Activated naive CD4-positive, alpha-beta T cell treated with anti-CD3 and anti-CD28 coated beads, Interleukin-2, amount 10 ng/mL, durations not matched to agents 7 days and 5 days (primary cell): ENCODE results near the gene GPR31.
"Not testable (repeated sequence)": the region's sequence is repeated elsewhere in the genome, so short reads cannot be mapped to it uniquely, and the experiment has no call there.

Experiments used
- CTCF ChIA-PET: fragments of 350-600 bp; sonication (Branson Sonifier 250); formaldehyde crosslinking; loops from one replicate; lab custom pipeline; 2021; ENCODE audit warnings: antibody characterized with exemption; lab: Charles Lee
- DNase-seq: peaks from one replicate; pipeline ENCODE4 v3.0.0-alpha.2; 2020
- H3K27ac Mint-ChIP-seq: one replicate; pipeline ENCODE4 v1.8.0; 2021; ENCODE audit warnings: mild to moderate bottlenecking, moderate library complexity, mixed read lengths
- H3K27me3 Mint-ChIP-seq: one replicate; pipeline ENCODE4 v1.8.0; 2021; ENCODE audit warnings: mild to moderate bottlenecking, mixed read lengths
- H3K36me3 Mint-ChIP-seq: one replicate; pipeline ENCODE4 v1.8.0; 2021; ENCODE audit warnings: mixed read lengths
- H3K4me1 Mint-ChIP-seq: one replicate; pipeline ENCODE4 v1.8.0; 2021; ENCODE audit warnings: mixed read lengths
- H3K4me3 Mint-ChIP-seq: one replicate; pipeline ENCODE4 v1.8.0; 2021; ENCODE audit warnings: mild to moderate bottlenecking, moderate library complexity, mixed read lengths
- H3K9me3 Mint-ChIP-seq: one replicate; pipeline ENCODE4 v1.8.0; 2021; ENCODE audit warnings: mixed read lengths

GPR31 gene

GRCh38 chr6:167180086-167180485, 22.3 kb upstream of the GPR31 start:
- H3K27ac Mint-ChIP-seq, H3K36me3 Mint-ChIP-seq, DNase-seq, CTCF ChIA-PET, H3K9me3 Mint-ChIP-seq, H3K4me1 Mint-ChIP-seq, H3K27me3 Mint-ChIP-seq, H3K4me3 Mint-ChIP-seq: not testable (repeated sequence)

- DNase-seq, H3K27me3 Mint-ChIP-seq, CTCF ChIA-PET, H3K27ac Mint-ChIP-seq, H3K4me1 Mint-ChIP-seq, H3K36me3 Mint-ChIP-seq, H3K9me3 Mint-ChIP-seq, H3K4me3 Mint-ChIP-seq: not testable (repeated sequence)
Observed at GRCh38 chr6:167178896-167179655, 21.3 kb upstream of the GPR31 start.

- H3K36me3 Mint-ChIP-seq, CTCF ChIA-PET, H3K27me3 Mint-ChIP-seq, DNase-seq, H3K4me1 Mint-ChIP-seq, H3K4me3 Mint-ChIP-seq, H3K9me3 Mint-ChIP-seq, H3K27ac Mint-ChIP-seq: not testable (repeated sequence)
Observed at GRCh38 chr6:167177271-167177670, 19.5 kb upstream of the GPR31 start.

- peaks cover 10% of the 10 kb centered on the region for H3K27me3 Mint-ChIP-seq
- CTCF ChIA-PET, H3K4me3 Mint-ChIP-seq: not testable (repeated sequence)
Observed at GRCh38 chr6:167172011-167172410, 14.2 kb upstream of the GPR31 start.

GRCh38 chr6:167171300-167171699, 13.5 kb upstream of the GPR31 start:
- H3K4me1 Mint-ChIP-seq, CTCF ChIA-PET, H3K4me3 Mint-ChIP-seq, H3K9me3 Mint-ChIP-seq, H3K27ac Mint-ChIP-seq, H3K36me3 Mint-ChIP-seq, DNase-seq: not testable (repeated sequence)
- peaks cover 10% of the 10 kb centered on the region for H3K27me3 Mint-ChIP-seq

More at GRCh38 chr6:167172011-167172410, 14.2 kb upstream of the GPR31 start:
- not testable (repeated sequence) for H3K9me3 Mint-ChIP-seq, H3K27ac Mint-ChIP-seq, H3K4me1 Mint-ChIP-seq, DNase-seq, H3K36me3 Mint-ChIP-seq

- H3K4me1 Mint-ChIP-seq, H3K36me3 Mint-ChIP-seq, DNase-seq, H3K9me3 Mint-ChIP-seq, H3K4me3 Mint-ChIP-seq, CTCF ChIA-PET, H3K27ac Mint-ChIP-seq: not testable (repeated sequence)
- peaks cover 10% of the 10 kb centered on the region for H3K27me3 Mint-ChIP-seq
Observed at GRCh38 chr6:167169867-167170266, 12.1 kb upstream of the GPR31 start.

- CTCF ChIA-PET, H3K9me3 Mint-ChIP-seq, H3K27ac Mint-ChIP-seq, H3K4me1 Mint-ChIP-seq, H3K36me3 Mint-ChIP-seq, DNase-seq, H3K4me3 Mint-ChIP-seq: not testable (repeated sequence)
- H3K27me3 Mint-ChIP-seq = peaks cover 10% of the 10 kb centered on the region
Observed at GRCh38 chr6:167168296-167168695, 10.5 kb upstream of the GPR31 start.

- DNase-seq, H3K36me3 Mint-ChIP-seq, H3K9me3 Mint-ChIP-seq, H3K4me3 Mint-ChIP-seq, H3K27ac Mint-ChIP-seq, CTCF ChIA-PET, H3K4me1 Mint-ChIP-seq: not testable (repeated sequence)
- H3K27me3 Mint-ChIP-seq = peaks cover 13% of the 10 kb centered on the region
Observed at GRCh38 chr6:167167699-167168098, 9.9 kb upstream of the GPR31 start.

- H3K27ac Mint-ChIP-seq = no peak overlapping the region
- CTCF ChIA-PET = no interaction called here
- no peaks in the 10 kb centered on the region for H3K9me3 Mint-ChIP-seq
- no peak overlapping the region for H3K4me3 Mint-ChIP-seq
- H3K4me1 Mint-ChIP-seq = no peaks in the 10 kb centered on the region
- peaks cover 13% of the 10 kb centered on the region for H3K27me3 Mint-ChIP-seq
- no peak for DNase-seq
- no peaks in the 10 kb centered on the region for H3K36me3 Mint-ChIP-seq
Observed at GRCh38 chr6:167165858-167166471, 8.2 kb upstream of the GPR31 start.

GRCh38 chr6:167164261-167164660, 6.5 kb upstream of the GPR31 start:
- no peaks in the 10 kb centered on the region for H3K9me3 Mint-ChIP-seq
- DNase-seq = no peak
- CTCF ChIA-PET = no interaction called here
- peaks cover 7% of the 10 kb centered on the region for H3K27me3 Mint-ChIP-seq
- no peak overlapping the region for H3K27ac Mint-ChIP-seq
- H3K4me3 Mint-ChIP-seq = no peak overlapping the region
- no peaks in the 10 kb centered on the region for H3K4me1 Mint-ChIP-seq
- no peaks in the 10 kb centered on the region for H3K36me3 Mint-ChIP-seq

- Mint-ChIP-seq H3K27me3 (peaks cover 6% of the 10 kb centered on the region), H3K27ac (no peak overlapping the region), H3K4me1 (no peaks in the 10 kb centered on the region), H3K4me3 (no peak overlapping the region), H3K9me3 (no peaks in the 10 kb centered on the region), H3K36me3 (no peaks in the 10 kb centered on the region)
- DNase-seq = no peak
- CTCF ChIA-PET = no interaction called here
Observed at GRCh38 chr6:167163476-167164011, 5.8 kb upstream of the GPR31 start.

- H3K27me3 Mint-ChIP-seq = peaks cover 3% of the 10 kb centered on the region
- CTCF ChIA-PET = no interaction called here
- H3K4me1 Mint-ChIP-seq = no peaks in the 10 kb centered on the region
- no peaks in the 10 kb centered on the region for H3K9me3 Mint-ChIP-seq
- DNase-seq = no peak
- H3K4me3 Mint-ChIP-seq = no peak overlapping the region
- no peaks in the 10 kb centered on the region for H3K36me3 Mint-ChIP-seq
- H3K27ac Mint-ChIP-seq = no peak overlapping the region
Observed at GRCh38 chr6:167162591-167162990, 4.8 kb upstream of the GPR31 start.

- Mint-ChIP-seq H3K9me3 (no peaks in the 10 kb centered on the region), H3K4me1 (no peaks in the 10 kb centered on the region), H3K27ac (no peak overlapping the region), H3K4me3 (no peak overlapping the region), H3K27me3 (peaks cover 6% of the 10 kb centered on the region), H3K36me3 (no peaks in the 10 kb centered on the region)
- no peak for DNase-seq
- CTCF ChIA-PET = no interaction called here
Observed at GRCh38 chr6:167161851-167162467, 4.2 kb upstream of the GPR31 start.

- H3K36me3 Mint-ChIP-seq = no peaks in the 10 kb centered on the region
- CTCF ChIA-PET = no interaction called here
- no peak overlapping the region for H3K27ac Mint-ChIP-seq
- no peaks in the 10 kb centered on the region for H3K4me1 Mint-ChIP-seq
- DNase-seq = no peak
- peaks cover 18% of the 10 kb centered on the region for H3K27me3 Mint-ChIP-seq
- H3K9me3 Mint-ChIP-seq = no peaks in the 10 kb centered on the region
- H3K4me3 Mint-ChIP-seq = no peak overlapping the region
Observed at GRCh38 chr6:167157414-167157813, 366 bp downstream of the GPR31 start.

GRCh38 chr6:167154895-167155294, 2.9 kb downstream of the GPR31 start:
- no peak for DNase-seq
- no peak overlapping the region for H3K27ac Mint-ChIP-seq
- no peaks in the 10 kb centered on the region for H3K36me3 Mint-ChIP-seq
- CTCF ChIA-PET = no interaction called here
- H3K9me3 Mint-ChIP-seq = no peaks in the 10 kb centered on the region
- peaks cover 22% of the 10 kb centered on the region for H3K27me3 Mint-ChIP-seq
- no peak overlapping the region for H3K4me3 Mint-ChIP-seq
- H3K4me1 Mint-ChIP-seq = no peaks in the 10 kb centered on the region
